Hepatocyte (in vitro differentiated cells): ENCODE results near the gene FOXE3.

Source experiments
- CTCF ChIP-seq: fragments of 200-600 bp; sonication (generic); IDR thresholded peaks from 2 replicates; pipeline ENCODE4 v1.5.1; 2016; ENCODE audit warnings: antibody characterized with exemption, mild to moderate bottlenecking; ENCODE audit not compliant: poor library complexity
- EZH2 ChIP-seq: fragments of 200-600 bp; sonication (generic); IDR thresholded peaks from 2 replicates; pipeline ENCODE4 v1.6.1; 2016; ENCODE audit warnings: antibody characterized with exemption, mild to moderate bottlenecking, borderline replicate concordance

GRCh38 chr1:47445823-47446550 is 29.9 kb downstream of the FOXE3 start:
- TF ChIP-seq CTCF (no peak), EZH2 (no peak)
